ENCODE results near the gene NEK11. TPM values are rescaled to one million over a fixed set of nuclear protein-coding genes. Genes with fewer than 3 reads are reported as not detected.

NEK11 gene
- total and polyA plus RNA-seq, 2 experiments from 2014 or later: 3.5 to 13.7 TPM

DNA sequence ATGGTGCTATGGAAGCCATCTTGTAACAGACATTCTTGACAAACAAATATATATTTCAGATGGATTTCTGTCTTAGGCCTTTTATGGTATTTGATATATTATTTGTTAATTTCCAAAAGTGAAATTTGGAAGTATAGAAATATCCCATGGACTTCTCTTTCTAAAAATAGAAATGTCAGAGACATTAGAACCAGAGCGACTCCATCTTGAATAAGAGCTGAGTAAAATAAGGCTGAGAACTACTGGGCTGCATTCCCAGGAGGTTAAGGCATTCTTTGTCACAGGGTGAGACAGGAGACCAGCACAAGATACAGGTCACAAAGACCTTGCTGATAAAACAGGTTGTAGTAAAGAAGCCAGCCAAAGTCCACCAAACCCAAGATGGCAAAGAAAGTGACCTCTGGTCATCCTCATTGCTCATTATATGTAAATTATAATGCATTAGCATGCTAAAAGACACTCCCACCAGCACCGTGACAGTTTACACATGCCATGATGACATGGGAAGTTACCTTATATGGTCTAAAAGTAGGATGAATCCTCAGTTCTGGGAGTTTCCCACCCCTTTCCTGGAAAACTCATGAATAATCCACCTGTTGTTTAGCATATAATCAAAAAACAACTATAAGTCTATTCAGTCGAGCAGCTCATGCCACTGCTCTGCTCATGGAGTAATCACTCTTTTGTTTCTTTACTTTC is 146.0 kb downstream of the NEK11 start:
- Histone ChIP-seq H3K27me3 (no peaks in the 10 kb centered on the region), H3K9me3 (ENCODE audit: low read depth) (no peaks in the 10 kb centered on the region), H3K4me3 (no peak overlapping the region), H3K79me2 (no peaks in the 10 kb centered on the region), H3K4me1 (ENCODE audit: insufficient read depth) (no peaks in the 10 kb centered on the region), H3K9me2 (replicated peaks; ENCODE audit: insufficient read depth) (no peaks in the 10 kb centered on the region), H3K4me2 (no peak overlapping the region), H2AFZ (no peak overlapping the region), H4K20me1 (ENCODE audit: insufficient read depth, poor library complexity, severe bottlenecking) (no peaks in the 10 kb centered on the region), H3K36me3 (replicated peaks; ENCODE audit: insufficient read depth, low read depth) (no peaks in the 10 kb centered on the region), H3K27ac (no peak overlapping the region)
- no peak for DNase-seq (ENCODE audit: low spot score)
- no peak for TF ChIP-seq EZH2 (IDR thresholded peaks at IDR 0.05; ENCODE audit: borderline replicate concordance)
- TF ChIP-seq EZH2phosphoT487 (IDR thresholded peaks at IDR 0.05; ENCODE audit: low read depth, severe bottlenecking, unreplicated experiment): no peak
- TF ChIP-seq, protein P1, sequence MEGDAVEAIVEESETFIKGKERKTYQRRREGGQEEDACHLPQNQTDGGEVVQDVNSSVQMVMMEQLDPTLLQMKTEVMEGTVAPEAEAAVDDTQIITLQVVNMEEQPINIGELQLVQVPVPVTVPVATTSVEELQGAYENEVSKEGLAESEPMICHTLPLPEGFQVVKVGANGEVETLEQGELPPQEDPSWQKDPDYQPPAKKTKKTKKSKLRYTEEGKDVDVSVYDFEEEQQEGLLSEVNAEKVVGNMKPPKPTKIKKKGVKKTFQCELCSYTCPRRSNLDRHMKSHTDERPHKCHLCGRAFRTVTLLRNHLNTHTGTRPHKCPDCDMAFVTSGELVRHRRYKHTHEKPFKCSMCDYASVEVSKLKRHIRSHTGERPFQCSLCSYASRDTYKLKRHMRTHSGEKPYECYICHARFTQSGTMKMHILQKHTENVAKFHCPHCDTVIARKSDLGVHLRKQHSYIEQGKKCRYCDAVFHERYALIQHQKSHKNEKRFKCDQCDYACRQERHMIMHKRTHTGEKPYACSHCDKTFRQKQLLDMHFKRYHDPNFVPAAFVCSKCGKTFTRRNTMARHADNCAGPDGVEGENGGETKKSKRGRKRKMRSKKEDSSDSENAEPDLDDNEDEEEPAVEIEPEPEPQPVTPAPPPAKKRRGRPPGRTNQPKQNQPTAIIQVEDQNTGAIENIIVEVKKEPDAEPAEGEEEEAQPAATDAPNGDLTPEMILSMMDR (IDR thresholded peaks at IDR 0.05; ENCODE audit: poor library complexity): no peak
- 90% methylated on average over 3 of the region's 3 CpGs for WGBS (ENCODE audit: low lambda C conversion rate, missing lambda C conversion rate)

DNA sequence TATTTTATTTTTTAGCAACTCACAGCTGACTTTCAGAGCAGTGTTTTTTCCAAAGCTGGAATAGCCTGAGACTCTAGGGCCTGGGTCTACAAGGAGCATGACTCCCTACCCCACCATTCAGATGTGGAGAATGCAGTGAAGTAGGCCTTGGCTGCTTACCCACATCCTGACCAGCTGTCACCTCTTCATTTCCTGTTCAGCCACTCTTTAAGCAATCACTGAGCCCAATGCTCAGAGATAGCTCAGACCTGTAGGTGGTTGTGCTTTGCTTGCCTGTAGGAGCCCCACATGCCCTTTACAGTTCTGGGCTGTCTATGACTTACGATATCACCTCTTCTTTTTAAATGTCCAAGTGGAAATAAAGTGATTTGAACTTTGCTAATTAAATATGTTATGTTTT is 148.1 kb downstream of the NEK11 start:
- DNase-seq (ENCODE audit: low spot score): no peak
- no peak overlapping the region for H3K4me3 ChIP-seq
- no peak overlapping the region for H2AFZ ChIP-seq
- H3K4me1 ChIP-seq (ENCODE audit: insufficient read depth): no peaks in the 10 kb centered on the region
- H3K27ac ChIP-seq: no peak overlapping the region
- H3K36me3 ChIP-seq (replicated peaks; ENCODE audit: insufficient read depth, low read depth): no peaks in the 10 kb centered on the region
- WGBS (ENCODE audit: low lambda C conversion rate, missing lambda C conversion rate): 96% methylated on average over 1 of the region's 1 CpG
- no peaks in the 10 kb centered on the region for H3K9me2 ChIP-seq (replicated peaks; ENCODE audit: insufficient read depth)
- no peak overlapping the region for H3K4me2 ChIP-seq
- no peaks in the 10 kb centered on the region for H4K20me1 ChIP-seq (ENCODE audit: insufficient read depth, poor library complexity, severe bottlenecking)
- no peaks in the 10 kb centered on the region for H3K27me3 ChIP-seq
- H3K9me3 ChIP-seq (ENCODE audit: low read depth): no peaks in the 10 kb centered on the region
- no peaks in the 10 kb centered on the region for H3K79me2 ChIP-seq
- TF ChIP-seq EZH2 (IDR thresholded peaks at IDR 0.05; ENCODE audit: borderline replicate concordance): no peak
- no peak for TF ChIP-seq EZH2phosphoT487 (IDR thresholded peaks at IDR 0.05; ENCODE audit: low read depth, severe bottlenecking, unreplicated experiment)
- TF ChIP-seq, protein P1 (IDR thresholded peaks at IDR 0.05; ENCODE audit: poor library complexity): no peak

DNA sequence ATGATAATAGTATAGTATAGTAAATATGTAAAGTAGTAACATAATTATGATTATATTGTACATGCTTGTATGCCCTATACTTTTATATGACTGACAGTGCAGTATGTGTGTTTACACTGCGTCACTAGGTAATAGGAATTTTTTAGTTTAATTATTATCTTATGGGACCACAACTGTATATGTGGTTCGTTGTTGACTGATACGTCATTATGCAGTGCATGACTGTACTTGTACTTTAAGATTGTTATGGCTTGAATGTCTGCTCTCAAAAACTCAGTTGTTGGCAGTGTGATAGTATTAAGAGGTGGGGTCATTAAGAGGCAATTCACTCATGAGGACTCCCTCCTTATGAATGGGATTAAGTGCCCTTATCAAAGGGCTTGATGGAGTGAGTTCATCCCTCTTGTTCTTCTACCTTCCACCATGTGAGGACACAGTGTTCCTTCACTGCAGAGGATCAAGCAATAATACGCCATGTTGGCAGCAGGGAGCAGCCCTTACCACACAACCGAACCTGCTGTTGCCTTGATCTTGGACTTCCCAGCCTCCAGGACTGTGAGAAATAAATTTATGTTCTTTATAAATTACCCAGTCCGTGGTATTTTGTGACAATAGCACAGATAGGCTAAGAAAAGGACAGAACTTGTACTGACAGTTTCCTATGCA is 152.2 kb downstream of the NEK11 start:
- 85% methylated on average over 6 of the region's 6 CpGs for WGBS (ENCODE audit: low lambda C conversion rate, missing lambda C conversion rate)
- H3K79me2 ChIP-seq: no peaks in the 10 kb centered on the region
- no peaks in the 10 kb centered on the region for H4K20me1 ChIP-seq (ENCODE audit: insufficient read depth, poor library complexity, severe bottlenecking)
- no peak for TF ChIP-seq EZH2 (IDR thresholded peaks at IDR 0.05; ENCODE audit: borderline replicate concordance)
- TF ChIP-seq, protein P1 (IDR thresholded peaks at IDR 0.05; ENCODE audit: poor library complexity): no peak
- no peak for TF ChIP-seq EZH2phosphoT487 (IDR thresholded peaks at IDR 0.05; ENCODE audit: low read depth, severe bottlenecking, unreplicated experiment)
- no peak overlapping the region for H3K27ac ChIP-seq
- DNase-seq (ENCODE audit: low spot score): no peak
- no peak overlapping the region for H3K4me2 ChIP-seq
- H3K36me3 ChIP-seq (replicated peaks; ENCODE audit: insufficient read depth, low read depth): no peaks in the 10 kb centered on the region
- no peaks in the 10 kb centered on the region for H3K9me3 ChIP-seq (ENCODE audit: low read depth)
- no peak overlapping the region for H3K4me3 ChIP-seq
- H3K27me3 ChIP-seq: no peaks in the 10 kb centered on the region
- no peaks in the 10 kb centered on the region for H3K4me1 ChIP-seq (ENCODE audit: insufficient read depth)
- H2AFZ ChIP-seq: no peak overlapping the region
- no peaks in the 10 kb centered on the region for H3K9me2 ChIP-seq (replicated peaks; ENCODE audit: insufficient read depth)
